Tibial artery (tissue), 4 donors: ENCODE measurements around the gene LIMS2.

Source experiments
- DNase-seq, 2 donors: peaks; one replicate each; pipeline ENCODE4 v3.0.0-alpha.2; 2019
- H3K27ac ChIP-seq, 2 donors: fragments of 200-600 bp; sonication (generic) in 1 of 2; 1 replicate in 1 of 2; 2 replicates in 1 of 2; pipeline ENCODE4 v1.5.1; 2018 to 2019; ENCODE audit warnings: mild to moderate bottlenecking in 1 of 2
- H3K27me3 ChIP-seq, 2 donors: fragments of 200-600 bp; sonication (generic) in 1 of 2; one replicate each; pipeline versions ENCODE4 v1.5.1 to v1.6.0; 2016 to 2019
- H3K36me3 ChIP-seq, 3 donors: fragments of 200-600 bp; sonication (generic) in 2 of 3; one replicate each; pipeline ENCODE4 v1.5.1; 2016 to 2019; ENCODE audit warnings: mild to moderate bottlenecking in 2 of 3
- H3K4me1 ChIP-seq, 4 donors: fragments of 200-600 bp; sonication (generic) in 2 of 4; 1 replicate in 3 of 4; 2 replicates in 1 of 4; pipeline ENCODE4 v1.5.1; 2016 to 2019
- H3K4me3 ChIP-seq, 2 donors: fragments of 200-600 bp; sonication (generic) in 1 of 2; 1 replicate in 1 of 2; 2 replicates in 1 of 2; pipeline ENCODE4 v1.5.1; 2018 to 2019; ENCODE audit warnings: mild to moderate bottlenecking in 2 of 2
- H3K9me3 ChIP-seq, 3 donors: fragments of 200-600 bp; sonication (generic) in 1 of 3; one replicate each; pipeline ENCODE4 v1.5.1; 2016 to 2019
- CTCF ChIP-seq, 2 experiments: fragments of 200-600 bp in 1 of 2; fragments of 450-650 bp in 1 of 2; IDR thresholded peaks; one replicate each; pipeline ENCODE4 v1.5.1; 2017 to 2019; ENCODE audit warnings: antibody characterized with exemption in 2 of 2, mild to moderate bottlenecking in 1 of 2, moderate library complexity in 1 of 2
- intact Hi-C: fragments of 100-400 bp; cut with DNase I; formaldehyde crosslinking; loops from one replicate; pipeline ENCODE4 v1.15.0; 2023; ENCODE audit warnings: low total_unique reads

The LIMS2 gene

GRCh38 chr2:127632592-127633489 is 42.5 kb downstream of the LIMS2 start:
- no peaks in the 10 kb centered on the region for H3K27me3 ChIP-seq
- no peak for DNase-seq
- H3K4me1 ChIP-seq = peaks cover 0 to 49% (median 34%) of the 10 kb centered on the region in 4 donors
- peak overlapping the region; percentile 10 to 48 for H3K27ac ChIP-seq
- no peak for TF ChIP-seq CTCF (IDR thresholded peaks at IDR 0.05)
- intact Hi-C loops = loop anchor here (10.0 kb wide), 1 partner anchor 48 kb away; no protein-coding TSS in a partner anchor
- no peaks in the 10 kb centered on the region for H3K9me3 ChIP-seq
- H3K4me3 ChIP-seq = no peak overlapping the region
- H3K36me3 ChIP-seq = no peaks in the 10 kb centered on the region

GRCh38 chr2:127631997-127632581 is 43.2 kb downstream of the LIMS2 start:
- TF ChIP-seq CTCF (IDR thresholded peaks at IDR 0.05) = no peak
- Histone ChIP-seq H3K4me3 (no peak overlapping the region), H3K27me3 (no peaks in the 10 kb centered on the region), H3K36me3 (no peaks in the 10 kb centered on the region), H3K4me1 (peaks cover 0 to 42% (median 27%) of the 10 kb centered on the region in 4 donors), H3K27ac (no peak overlapping the region), H3K9me3 (no peaks in the 10 kb centered on the region)
- no peak for DNase-seq
- intact Hi-C loops = loop anchor here (10.0 kb wide), 1 partner anchor 47 kb away; no protein-coding TSS in a partner anchor

- Histone ChIP-seq H3K36me3 (no peaks in the 10 kb centered on the region), H3K9me3 (no peaks in the 10 kb centered on the region), H3K4me1 (peaks cover 0 to 36% (median 25%) of the 10 kb centered on the region in 4 donors), H3K4me3 (no peak overlapping the region), H3K27me3 (peaks cover 0 to 5% of the 10 kb centered on the region in 2 donors), H3K27ac (no peak overlapping the region)
- TF ChIP-seq CTCF (IDR thresholded peaks at IDR 0.05) = no peak
- no peak for DNase-seq
- intact Hi-C loops = loop anchor here (10.0 kb wide), 1 partner anchor 47 kb away; no protein-coding TSS in a partner anchor
These were observed 43.8 kb downstream of the LIMS2 start for GRCh38 chr2:127631541-127631996.

- peaks cover 0 to 35% (median 22%) of the 10 kb centered on the region in 4 donors for H3K4me1 ChIP-seq
- H3K27ac ChIP-seq = no peak overlapping the region
- no peak for TF ChIP-seq CTCF (IDR thresholded peaks at IDR 0.05)
These were observed 44.3 kb downstream of the LIMS2 start for GRCh38 chr2:127630864-127631540.

GRCh38 chr2:127630096-127630863 is 45.0 kb downstream of the LIMS2 start:
- Histone ChIP-seq H3K4me3 (no peak overlapping the region), H3K36me3 (no peaks in the 10 kb centered on the region), H3K27ac (no peak overlapping the region), H3K4me1 (peaks cover 0 to 35% (median 19%) of the 10 kb centered on the region in 4 donors), H3K9me3 (no peaks in the 10 kb centered on the region), H3K27me3 (peaks cover 0 to 17% of the 10 kb centered on the region in 2 donors)
- no peak for DNase-seq
- intact Hi-C loops = loop anchor here (10.0 kb wide), 1 partner anchor 45 kb away; no protein-coding TSS in a partner anchor
- TF ChIP-seq CTCF (IDR thresholded peaks at IDR 0.05) = no peak

More at GRCh38 chr2:127630864-127631540, 44.3 kb downstream of the LIMS2 start:
- Histone ChIP-seq H3K9me3 (no peaks in the 10 kb centered on the region), H3K36me3 (no peaks in the 10 kb centered on the region), H3K4me3 (no peak overlapping the region), H3K27me3 (peaks cover 0 to 10% of the 10 kb centered on the region in 2 donors)
- DNase-seq = no peak
- intact Hi-C loops = loop anchor here (10.0 kb wide), 1 partner anchor 46 kb away; no protein-coding TSS in a partner anchor
